Fibroblast of villous mesenchyme (primary cell): ENCODE data around the gene CXorf58. TPM values are rescaled to one million over a fixed set of nuclear protein-coding genes. Genes with fewer than 3 reads are reported as not detected.
A peak's percentile ranks its signal among the peaks of the same experiment; 100 is the strongest.
"Not testable (repeated sequence)": the region's sequence is repeated elsewhere in the genome, so short reads cannot be mapped to it uniquely, and the experiment has no call there.

Experiments
- DNase-seq: peaks from one replicate; pipeline ENCODE4 v3.0.0-alpha.2; 2010; ENCODE audit warnings: low read depth
- H3K4me3 ChIP-seq: 2 replicates; pipeline ENCODE4 v1.5.1; 2011; ENCODE audit warnings: low read depth, mild to moderate bottlenecking, low read length
- total RNA-seq: library from RNA; depleted of rRNA; stranded (reverse); fragments of >200 nt; gene quantifications from 2 replicates; pipeline ENCODE4 v1.2.3, GENCODE V29; 2012
- TF ChIP-seq, protein P1 (sequence below): IDR thresholded peaks from 2 replicates; pipeline ENCODE4 v1.5.1; 2012; ENCODE audit warnings: low read depth, mild to moderate bottlenecking, low read length; ENCODE audit not compliant: insufficient read depth

The CXorf58 gene
- total RNA-seq, 1 donor = not detected

DNA sequence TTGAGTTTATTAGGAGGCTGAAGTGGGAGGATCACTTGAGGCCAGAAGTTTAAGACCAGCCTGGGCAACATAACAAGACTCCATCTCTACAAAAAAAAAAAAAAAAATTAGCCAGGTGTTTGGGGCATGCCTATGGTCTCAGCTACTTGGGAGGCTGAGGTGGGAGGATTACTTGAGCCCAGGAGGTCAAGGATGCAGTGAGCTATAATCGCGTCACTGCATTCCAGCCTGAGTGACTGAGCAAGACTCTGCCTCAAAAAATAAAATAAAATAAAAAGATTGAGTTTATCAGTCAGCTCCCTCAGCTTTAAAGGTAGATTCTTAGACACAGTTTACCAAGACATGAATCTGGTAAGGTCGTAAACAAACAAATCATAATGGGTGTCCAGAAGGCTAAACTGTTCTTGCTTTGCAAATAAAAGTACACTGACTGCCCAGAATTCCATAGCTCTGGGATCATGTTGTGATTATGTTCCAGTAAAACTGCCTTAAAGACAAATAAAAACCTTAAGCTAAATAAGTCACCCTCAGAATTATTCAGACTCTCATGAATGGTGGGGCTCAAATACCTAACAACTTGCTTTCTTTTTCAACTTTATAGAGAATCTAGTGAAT lies 18.8 kb upstream of the CXorf58 start:
- TF ChIP-seq, protein P1, sequence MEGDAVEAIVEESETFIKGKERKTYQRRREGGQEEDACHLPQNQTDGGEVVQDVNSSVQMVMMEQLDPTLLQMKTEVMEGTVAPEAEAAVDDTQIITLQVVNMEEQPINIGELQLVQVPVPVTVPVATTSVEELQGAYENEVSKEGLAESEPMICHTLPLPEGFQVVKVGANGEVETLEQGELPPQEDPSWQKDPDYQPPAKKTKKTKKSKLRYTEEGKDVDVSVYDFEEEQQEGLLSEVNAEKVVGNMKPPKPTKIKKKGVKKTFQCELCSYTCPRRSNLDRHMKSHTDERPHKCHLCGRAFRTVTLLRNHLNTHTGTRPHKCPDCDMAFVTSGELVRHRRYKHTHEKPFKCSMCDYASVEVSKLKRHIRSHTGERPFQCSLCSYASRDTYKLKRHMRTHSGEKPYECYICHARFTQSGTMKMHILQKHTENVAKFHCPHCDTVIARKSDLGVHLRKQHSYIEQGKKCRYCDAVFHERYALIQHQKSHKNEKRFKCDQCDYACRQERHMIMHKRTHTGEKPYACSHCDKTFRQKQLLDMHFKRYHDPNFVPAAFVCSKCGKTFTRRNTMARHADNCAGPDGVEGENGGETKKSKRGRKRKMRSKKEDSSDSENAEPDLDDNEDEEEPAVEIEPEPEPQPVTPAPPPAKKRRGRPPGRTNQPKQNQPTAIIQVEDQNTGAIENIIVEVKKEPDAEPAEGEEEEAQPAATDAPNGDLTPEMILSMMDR = no peak
- no peak overlapping the region for H3K4me3 ChIP-seq
- peak; percentile 65 for DNase-seq

DNA sequence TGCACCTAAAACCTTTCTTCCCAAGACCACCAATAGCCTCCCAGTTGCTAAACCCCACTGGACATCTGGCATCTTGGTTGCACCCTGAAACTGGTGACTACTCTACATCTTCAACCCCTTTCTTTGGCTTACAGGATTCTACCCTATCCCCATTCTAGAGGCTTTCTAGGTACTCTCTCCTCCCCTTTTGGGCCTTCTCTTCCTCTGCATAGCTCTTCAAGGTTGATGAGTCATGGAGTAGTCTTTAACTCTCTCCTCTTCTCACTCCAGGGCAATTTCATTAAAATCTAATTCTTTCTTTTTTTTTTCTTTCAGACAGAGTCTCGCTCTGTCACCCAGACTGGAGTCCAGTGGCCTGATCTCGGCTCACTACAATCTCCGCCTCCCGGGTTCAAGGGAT lies 16.9 kb upstream of the CXorf58 start:
- TF ChIP-seq, protein P1 = no peak
- H3K4me3 ChIP-seq = no peak overlapping the region
- DNase-seq = no peak

- H3K4me3 ChIP-seq, DNase-seq: not testable (repeated sequence)
Measured at GRCh38 chrX:23894993-23895392, 12.8 kb upstream of the CXorf58 start.

- not testable (repeated sequence) for H3K4me3 ChIP-seq, DNase-seq
Measured at GRCh38 chrX:23896539-23896938, 11.3 kb upstream of the CXorf58 start.

DNA sequence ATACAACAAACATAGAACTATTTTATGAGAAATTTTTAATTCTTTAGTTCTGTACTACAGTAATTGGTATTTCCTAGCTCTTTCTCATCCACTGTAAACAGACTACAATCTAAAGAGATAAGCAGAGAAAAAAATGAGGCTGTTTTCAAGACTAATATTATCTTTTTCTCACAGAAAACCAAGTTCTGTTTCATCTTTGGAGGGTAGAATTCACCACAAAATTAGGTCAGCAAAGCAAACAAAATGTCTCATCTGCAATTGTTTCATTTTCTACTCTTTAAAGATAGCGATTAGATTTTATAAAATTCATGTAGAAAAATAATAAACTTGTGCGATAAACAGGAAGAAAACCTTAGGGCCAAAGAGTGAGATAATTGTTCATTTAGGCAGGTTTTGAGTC lies 10.8 kb upstream of the CXorf58 start:
- TF ChIP-seq, protein P1 = no peak
- no peak overlapping the region for H3K4me3 ChIP-seq
- DNase-seq = no peak

DNA sequence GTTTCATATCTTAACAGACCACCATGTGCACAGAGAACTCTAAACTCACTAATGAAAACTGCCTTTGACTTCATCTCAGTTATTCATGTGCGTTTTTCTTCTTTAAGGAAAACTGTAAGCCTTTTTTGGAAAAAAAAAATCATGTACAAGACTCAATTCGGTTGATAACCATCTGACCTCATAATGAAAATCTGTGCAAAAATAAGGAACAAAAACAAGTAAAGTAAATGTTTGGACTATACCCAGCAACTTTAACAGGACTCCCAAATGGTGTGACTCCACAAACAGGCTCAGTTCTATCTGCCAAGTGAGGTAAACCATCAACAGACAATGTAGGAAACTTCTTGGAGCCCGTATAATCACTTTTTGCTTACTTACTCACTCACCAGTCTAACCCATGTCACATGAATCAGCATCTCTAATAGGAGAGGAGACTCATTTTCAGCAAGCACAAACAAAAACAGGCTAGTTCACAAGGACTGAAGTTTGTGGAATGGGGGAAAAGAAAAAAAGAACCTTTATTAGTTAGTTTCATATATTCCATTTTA lies 9.3 kb upstream of the CXorf58 start:
- DNase-seq = peak; percentile 61
- no peak overlapping the region for H3K4me3 ChIP-seq
- TF ChIP-seq, protein P1 = no peak

DNA sequence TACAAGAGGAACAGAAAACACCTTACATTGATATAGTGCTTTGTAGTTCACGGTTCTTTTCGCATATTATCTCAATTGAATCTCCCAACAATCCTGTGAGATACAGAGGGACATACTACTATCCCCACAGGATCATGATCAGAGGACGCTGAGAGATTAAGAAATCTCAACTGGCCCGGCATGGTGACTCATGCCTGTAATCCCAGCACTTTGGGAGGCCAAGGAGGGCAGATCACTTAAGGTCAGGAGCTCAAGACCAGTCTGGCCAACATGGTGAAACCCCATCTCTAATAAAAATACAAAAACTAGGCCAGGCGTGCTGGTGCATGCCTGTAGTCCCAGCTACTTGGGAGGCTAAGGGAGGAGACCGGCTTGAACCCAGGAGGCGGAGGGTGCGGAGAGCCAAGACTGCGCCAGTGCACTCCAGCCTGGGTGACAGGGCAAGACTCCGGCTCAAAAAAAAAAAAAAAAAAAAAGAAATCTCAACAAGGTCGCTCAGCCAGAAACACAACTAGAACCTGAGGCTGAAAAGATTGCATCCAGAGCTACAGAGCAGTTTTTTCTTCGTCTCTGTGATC lies 7.5 kb upstream of the CXorf58 start:
- no peak overlapping the region for H3K4me3 ChIP-seq

More for the DNA sequence above, 7.5 kb upstream of the CXorf58 start:
- TF ChIP-seq, protein P1 = no peak
- peak; percentile 65 for DNase-seq
